OCI-LY3 (cell line): ENCODE results near the gene TAF1L.

Experiments used
- H2AFZ ChIP-seq: fragments of 200-600, 300-600 bp; shearing (Covaris generic); 2 replicates; pipeline ENCODE4 v1.6.0; 2014; ENCODE audit warnings: antibody characterized with exemption, low read depth, low read length
- H3K27ac ChIP-seq: fragments of 200-600, 300-600 bp; sonication (generic); 2 replicates; pipeline ENCODE4 v1.5.1; 2014; ENCODE audit warnings: mild to moderate bottlenecking, low read length, moderate library complexity, mixed read lengths
- H3K27me3 ChIP-seq: fragments of 200-600, 300-600 bp; sonication (generic); 2 replicates; pipeline ENCODE4 v1.6.1; 2014; ENCODE audit warnings: low read depth, low read length, mixed read lengths
- H3K36me3 ChIP-seq: fragments of 200-600, 300-600 bp; sonication (generic); replicated peaks from 2 replicates; pipeline ENCODE3; 2014; ENCODE audit warnings: low read depth, low read length, mixed read lengths
- H3K4me1 ChIP-seq: fragments of 300-600, 200-600 bp; sonication (generic); 2 replicates; pipeline ENCODE4 v1.6.1; 2014; ENCODE audit warnings: low read length, mixed read lengths
- H3K4me2 ChIP-seq: fragments of 200-600, 300-600 bp; sonication (generic); 2 replicates; pipeline ENCODE4 v1.6.1; 2014; ENCODE audit warnings: low read length, mixed read lengths
- H3K4me3 ChIP-seq: fragments of 300-600, 200-600 bp; sonication (generic); 2 replicates; pipeline ENCODE4 v1.5.1; 2014; ENCODE audit warnings: antibody characterized with exemption, mild to moderate bottlenecking, low read length, moderate library complexity
- H3K79me2 ChIP-seq: fragments of 300-600, 200-600 bp; shearing (Covaris generic); 2 replicates; pipeline ENCODE4 v1.6.1; 2014; ENCODE audit warnings: mild to moderate bottlenecking, low read length, mixed read lengths
- H3K9ac ChIP-seq: fragments of 300-600, 200-600 bp; shearing (Covaris generic); 2 replicates; pipeline ENCODE4 v1.6.0; 2014; ENCODE audit warnings: mild to moderate bottlenecking, low read length, moderate library complexity
- H3K9me3 ChIP-seq: fragments of 200-600, 300-600 bp; shearing (Covaris generic); 2 replicates; pipeline ENCODE4 v1.6.1; 2014; ENCODE audit warnings: low read length, mixed read lengths; ENCODE audit not compliant: insufficient read depth
- H4K20me1 ChIP-seq: fragments of 200-600, 300-600 bp; sonication (generic); 2 replicates; pipeline ENCODE4 v1.6.1; 2016; ENCODE audit warnings: low read length, mixed read lengths; ENCODE audit not compliant: insufficient read depth
- CTCF ChIP-seq: fragments of 200-600, 300-600 bp; sonication (generic); IDR thresholded peaks from 2 replicates; pipeline ENCODE4 v1.5.1; 2014; ENCODE audit warnings: antibody characterized with exemption, low read length, low read depth
- EZH2phosphoT487 ChIP-seq: fragments of 200-600 bp; shearing (Covaris generic); IDR thresholded peaks from 2 replicates; pipeline ENCODE4 v1.6.1; 2018; ENCODE audit warnings: antibody characterized with exemption, mixed run types, low read depth

The TAF1L gene

GRCh38 chr9:32579706-32580331, 55.6 kb downstream of the TAF1L start:
- Histone ChIP-seq H3K27me3 (no peaks in the 10 kb centered on the region), H3K9ac (no peak overlapping the region), H3K9me3 (no peaks in the 10 kb centered on the region), H3K4me2 (peak overlapping the region; percentile 55), H3K27ac (no peak overlapping the region), H3K36me3 (no peaks in the 10 kb centered on the region), H4K20me1 (no peaks in the 10 kb centered on the region), H2AFZ (peak overlapping the region; percentile 51), H3K4me3 (peak overlapping the region; percentile 46), H3K4me1 (peaks cover 14% of the 10 kb centered on the region), H3K79me2 (no peaks in the 10 kb centered on the region)
- no peak for TF ChIP-seq EZH2phosphoT487
- peak; percentile 96 for TF ChIP-seq CTCF
